Middle frontal gyrus (tissue), 1 donor: ENCODE measurements around the gene BCO2.

Source experiments
- DNase-seq: peaks from one replicate; pipeline ENCODE4 v3.0.0-alpha.2; 2015; ENCODE audit warnings: low spot score; ENCODE audit errors: extremely low spot score

The BCO2 gene

DNA sequence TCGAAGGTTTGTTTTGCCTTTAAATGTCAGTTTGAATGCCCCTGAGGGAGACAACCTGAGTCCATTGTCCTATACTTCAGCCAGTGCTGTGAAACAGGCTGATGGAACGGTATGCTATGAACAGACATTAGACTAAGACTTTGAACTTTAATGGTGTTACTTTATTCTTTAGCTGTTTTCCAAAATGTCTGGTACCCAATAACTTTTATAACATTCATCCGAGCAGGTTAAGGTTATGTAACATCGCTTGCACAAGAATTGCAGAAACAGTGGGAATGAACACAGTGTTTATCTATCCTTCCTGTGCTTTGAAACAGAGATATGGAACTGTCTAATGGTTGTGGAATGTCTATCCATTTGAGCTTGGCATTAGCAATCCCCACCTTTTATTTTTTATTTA lies 38.4 kb downstream of the BCO2 start:
- no peak for DNase-seq

DNA sequence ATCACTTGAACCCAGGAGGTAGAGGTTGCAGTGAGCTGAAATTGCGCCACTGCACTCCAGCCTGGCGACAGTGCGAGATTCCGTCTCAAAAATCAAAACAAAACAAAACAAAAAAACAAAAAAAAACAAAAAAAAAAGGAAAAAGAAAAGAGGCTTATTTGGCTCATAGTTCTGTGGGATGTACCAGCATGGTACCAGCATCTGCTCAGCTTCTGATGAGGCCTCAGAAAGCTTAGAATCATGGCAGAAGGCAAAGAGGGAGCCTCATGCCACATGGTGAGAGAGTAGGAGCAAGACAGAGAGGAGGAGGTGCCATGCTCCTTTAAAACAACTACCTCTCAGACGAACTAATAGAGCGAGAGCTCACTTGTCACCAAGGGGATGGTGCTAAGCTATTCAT lies 40.3 kb downstream of the BCO2 start:
- DNase-seq: no peak

DNA sequence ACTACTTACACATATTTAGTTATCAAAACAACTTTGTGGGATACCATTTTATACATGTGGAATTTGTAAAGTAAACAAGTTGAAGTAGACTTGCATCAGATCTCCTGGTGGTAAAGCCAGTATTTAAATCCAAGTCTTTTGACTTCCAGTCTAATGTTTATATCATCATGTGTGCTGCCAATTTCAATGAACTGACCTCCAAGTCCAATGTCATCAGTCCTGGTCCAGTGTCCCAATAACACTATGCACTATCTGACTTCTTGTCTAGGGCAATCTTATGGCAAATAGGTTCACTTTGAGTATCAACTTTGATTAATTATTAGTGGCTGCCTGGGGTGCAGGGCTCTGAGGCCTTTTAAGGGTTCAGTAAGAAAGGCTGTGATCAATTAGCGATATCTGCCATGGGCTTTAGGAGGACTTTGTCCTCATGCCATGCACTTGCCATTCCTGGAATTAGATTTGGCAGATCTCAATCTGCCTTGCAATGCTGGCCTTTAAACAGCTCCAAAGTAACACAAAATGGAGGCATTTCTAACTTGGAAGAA lies 41.3 kb downstream of the BCO2 start:
- no peak for DNase-seq

DNA sequence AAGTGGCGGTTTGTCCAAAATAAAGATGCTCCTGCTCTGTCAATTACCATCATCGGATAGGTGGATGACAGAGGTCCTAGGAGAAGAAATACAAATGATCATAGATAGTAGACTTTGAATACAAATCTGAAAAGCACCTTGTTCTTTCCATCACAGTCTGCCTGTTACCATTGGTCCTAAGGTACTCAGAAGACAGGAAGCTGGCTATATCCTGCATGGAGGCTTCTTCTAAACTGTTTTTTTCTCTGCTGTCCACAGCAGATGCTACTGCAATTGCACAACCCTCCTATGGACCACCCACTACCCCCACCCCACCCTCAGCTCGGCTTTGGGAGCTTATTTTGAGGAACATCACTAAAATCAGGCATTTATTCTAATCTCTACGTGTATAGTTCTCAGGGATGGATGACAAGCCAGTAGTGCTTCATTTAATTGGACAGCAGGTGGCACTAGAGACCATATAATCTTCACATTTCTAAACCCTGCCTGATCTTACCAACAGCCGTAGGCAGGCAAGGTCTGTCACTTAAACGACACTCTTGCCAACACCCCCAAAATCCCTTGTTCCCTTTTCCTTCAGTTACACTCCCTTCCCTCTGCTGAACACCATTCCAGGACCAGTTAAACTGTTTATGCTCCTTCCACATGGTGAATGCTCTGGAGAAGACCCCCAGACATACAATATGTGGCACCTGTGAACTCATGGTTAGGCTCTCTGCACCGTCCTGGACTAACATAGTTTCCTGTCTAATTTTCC lies 44.3 kb downstream of the BCO2 start:
- DNase-seq: peak; percentile 73

DNA sequence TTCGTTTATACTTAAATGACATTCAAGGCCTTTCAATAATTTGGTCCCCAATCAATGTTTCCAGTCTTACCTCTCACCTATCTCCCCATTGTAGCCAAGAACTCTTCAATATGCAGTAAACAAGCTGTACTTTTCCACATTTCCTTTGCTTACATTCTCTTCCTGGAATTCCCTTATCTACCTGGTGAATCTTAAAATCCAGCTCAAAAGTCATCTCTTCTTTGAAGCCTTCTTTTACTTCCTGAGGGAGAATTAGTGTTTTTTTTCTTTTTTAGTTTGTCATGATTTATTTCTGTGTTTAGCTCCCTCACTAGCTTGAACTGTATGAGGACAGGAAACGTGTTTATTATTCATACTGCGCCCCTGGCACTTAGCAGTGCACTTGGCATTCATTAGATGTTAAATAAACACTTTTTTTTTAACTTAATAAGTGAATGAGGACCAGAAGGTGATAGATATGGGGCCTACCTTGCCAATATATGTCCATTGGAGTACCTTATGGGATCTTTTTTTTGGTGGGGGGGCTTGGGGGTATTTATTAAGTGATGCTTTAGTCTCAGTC lies 46.0 kb downstream of the BCO2 start:
- no peak for DNase-seq

DNA sequence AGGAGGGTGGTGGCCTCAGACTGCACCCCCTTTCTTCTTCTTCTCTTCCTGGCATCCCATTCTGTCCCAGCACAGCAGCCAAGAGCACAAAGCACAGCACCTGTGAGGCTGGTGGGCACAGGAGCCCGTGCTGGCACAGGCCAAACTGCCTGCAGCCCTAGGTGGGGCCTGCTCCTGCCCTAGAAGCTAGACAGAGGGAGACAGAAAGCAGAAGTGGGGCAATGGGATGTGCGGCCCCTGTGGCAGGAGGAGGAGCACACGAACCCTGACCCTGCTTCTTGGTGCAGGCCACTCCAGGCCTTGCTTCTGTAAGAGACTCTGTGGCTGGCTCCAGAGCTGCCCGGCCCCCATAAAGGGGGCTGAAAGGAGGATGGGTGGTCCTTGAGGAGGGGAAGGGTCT lies 47.0 kb downstream of the BCO2 start:
- DNase-seq: no peak

DNA sequence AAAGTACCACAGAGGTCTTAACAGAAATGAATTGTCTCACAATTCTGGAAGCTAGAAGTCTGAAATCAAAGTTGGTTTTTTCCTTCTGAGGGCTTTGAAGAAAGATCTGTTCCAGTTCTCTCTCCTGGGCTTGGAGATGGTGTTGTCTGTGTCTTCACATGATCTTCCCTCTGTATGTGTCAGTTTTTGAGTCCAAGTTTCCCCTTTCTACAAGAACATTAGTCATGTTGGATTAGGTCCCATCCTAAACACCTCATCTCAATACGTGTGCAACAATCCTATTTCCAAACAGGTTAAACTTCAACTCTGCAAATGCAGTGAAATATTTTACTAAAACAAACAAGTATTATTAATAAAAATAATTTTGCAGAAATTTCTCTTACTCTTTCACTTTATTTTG lies 47.8 kb downstream of the BCO2 start:
- no peak for DNase-seq

DNA sequence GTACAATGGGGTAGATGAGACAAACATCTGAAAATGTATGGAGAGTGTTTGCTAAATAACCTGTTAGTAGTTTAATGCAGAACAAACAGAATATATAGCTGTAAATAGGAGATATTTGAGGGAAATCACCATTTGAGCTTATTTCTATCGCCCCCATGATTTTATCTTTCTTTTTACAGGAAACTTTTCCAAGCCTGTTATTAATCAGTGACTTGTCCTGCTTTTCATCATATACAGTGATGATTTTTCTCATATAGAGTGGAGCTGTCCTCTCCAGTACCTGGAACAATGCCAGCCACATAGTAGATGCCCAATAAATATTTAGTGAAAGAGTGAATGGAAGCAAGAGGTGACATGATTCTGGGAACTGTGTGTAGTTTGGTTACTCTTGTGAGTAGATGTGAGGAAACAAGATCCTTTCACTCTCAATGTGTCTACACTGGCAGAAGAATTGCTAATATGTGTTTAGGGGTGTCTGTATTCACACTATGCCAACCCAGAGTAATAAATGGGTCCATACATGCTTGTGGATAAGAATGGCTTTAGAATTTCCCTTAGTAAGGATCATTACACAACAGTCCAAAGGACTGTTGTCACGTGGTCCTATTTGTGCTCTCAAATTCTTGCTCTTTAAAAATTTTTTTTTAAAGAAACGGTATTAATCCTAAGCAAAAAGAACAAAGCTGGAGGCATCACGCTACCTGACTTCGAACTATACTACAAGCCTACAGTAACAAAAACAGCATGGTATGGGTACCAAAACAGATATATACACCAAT lies 48.6 kb downstream of the BCO2 start:
- DNase-seq: no peak

DNA sequence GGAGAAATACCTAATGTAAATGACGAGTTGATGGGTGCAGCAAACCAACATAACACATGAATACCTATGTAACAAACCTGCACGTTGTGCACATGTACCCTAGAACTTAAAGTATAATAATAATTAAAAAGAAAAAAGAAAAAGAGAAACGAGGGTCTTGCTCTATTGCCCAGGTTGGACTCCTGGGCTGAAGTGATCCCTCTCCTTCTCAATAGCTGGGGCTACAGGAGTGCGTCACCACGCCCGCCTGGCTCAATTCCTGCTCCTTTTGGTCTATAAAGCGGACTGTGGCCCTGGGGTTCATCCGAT lies 50.4 kb downstream of the BCO2 start:
- DNase-seq: no peak

DNA sequence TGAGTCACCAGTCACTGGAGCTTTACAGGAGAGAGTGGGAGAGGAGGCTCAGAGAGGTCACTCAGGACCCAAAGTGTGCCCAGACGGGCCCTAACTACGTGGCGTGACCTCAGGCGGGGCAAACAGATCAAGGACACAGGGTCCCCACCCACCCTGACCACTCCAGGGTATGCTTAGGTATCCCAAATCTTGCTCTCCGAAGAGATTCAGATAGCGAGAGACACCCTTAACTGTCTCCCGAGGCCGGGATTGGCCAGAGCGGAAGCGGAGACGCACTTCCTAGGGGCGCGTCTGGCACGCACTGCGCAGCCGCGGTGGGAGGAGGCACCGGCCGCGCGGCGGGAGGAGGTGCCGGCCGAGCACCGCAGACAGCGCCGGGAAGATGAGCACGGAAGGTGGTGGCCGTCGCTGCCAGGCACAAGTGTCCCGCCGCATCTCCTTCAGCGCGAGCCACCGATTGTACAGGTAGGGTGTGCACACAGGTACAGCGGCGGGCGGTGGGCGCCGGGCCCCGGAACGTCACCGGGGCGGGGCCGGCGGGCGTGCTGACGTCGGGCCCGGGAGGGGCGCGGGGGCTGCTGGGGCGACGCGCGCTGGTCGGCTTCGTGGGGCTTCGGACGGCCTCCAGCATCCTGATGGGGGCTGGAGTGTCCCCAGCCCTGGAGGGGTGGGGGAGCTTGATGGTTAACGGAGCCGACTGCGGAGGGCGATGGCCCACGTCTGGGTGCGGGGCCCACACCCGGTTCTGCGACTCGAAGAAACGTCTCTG lies 50.9 kb downstream of the BCO2 start, which contains the start of gene PTS:
Gene PTS, plus strand, starts transcription at position 367 of the 769 bp plus-strand sequence. Its CDS starts 16 bp downstream, at position 383.
- DNase-seq: peak; percentile 87

DNA sequence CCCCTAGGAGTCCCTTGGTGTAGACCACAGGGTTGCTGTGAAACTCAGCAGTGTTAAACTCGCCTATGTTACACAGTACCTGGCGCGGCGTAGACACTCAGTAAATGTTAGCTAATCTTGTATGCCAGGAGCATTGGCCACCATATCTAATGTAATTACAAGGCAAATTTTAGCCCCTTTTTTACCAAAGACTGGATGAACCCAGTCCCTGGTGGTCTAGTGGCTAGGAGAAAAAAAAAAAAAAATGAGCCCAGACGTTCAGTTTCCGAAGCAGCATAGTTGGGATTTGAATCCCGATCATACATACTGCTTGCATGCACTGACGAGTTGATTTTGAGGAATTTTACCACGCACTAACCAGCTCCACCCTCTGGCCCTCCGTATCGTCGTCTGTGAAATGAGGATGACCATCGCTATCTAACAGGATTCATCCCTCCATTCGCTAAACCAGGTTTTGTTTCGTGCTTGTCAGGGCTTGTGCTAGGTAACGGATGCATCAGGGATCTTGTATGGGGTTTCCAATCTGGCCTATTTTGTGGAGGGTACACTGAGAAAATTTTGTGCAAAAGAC lies 51.6 kb downstream of the BCO2 start:
- DNase-seq: no peak

DNA sequence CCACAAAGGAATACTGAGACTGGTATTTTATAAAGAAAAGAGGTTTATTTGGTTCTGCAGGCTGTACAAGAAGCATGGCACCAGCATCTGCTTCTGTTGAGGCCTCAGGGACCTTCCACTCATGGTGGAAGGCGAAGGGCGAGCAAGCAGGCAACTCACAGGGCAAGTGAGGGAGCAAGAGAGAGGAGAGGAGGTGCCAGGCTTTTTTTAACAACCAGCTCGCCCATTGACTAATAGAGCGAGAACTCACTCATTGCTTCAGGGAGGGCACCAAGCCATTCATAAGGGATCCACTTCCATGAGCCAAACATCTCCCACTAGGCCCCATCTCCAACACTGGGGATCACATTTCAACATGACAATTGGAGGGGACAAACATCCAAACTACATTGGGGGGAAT lies 52.2 kb downstream of the BCO2 start:
- no peak for DNase-seq

DNA sequence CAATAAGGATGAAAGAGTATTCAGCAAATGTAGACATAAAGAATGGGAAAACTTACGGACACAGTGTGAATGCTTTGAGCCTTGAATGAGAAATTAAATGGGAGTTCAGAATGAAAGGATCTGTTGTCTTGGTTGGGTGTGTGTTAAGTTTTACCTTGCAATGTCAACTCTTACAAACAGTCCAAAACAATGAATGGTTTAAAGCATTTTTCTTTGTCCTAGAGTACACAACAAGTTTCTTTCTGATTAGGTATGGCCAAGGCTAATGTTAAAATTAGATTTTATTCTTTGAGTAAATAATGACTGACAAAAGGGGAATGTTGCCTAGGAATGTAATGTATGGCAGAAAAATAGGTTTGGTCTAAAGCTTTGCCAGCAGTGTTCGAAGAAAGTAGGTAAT lies 53.4 kb downstream of the BCO2 start:
- DNase-seq: no peak

DNA sequence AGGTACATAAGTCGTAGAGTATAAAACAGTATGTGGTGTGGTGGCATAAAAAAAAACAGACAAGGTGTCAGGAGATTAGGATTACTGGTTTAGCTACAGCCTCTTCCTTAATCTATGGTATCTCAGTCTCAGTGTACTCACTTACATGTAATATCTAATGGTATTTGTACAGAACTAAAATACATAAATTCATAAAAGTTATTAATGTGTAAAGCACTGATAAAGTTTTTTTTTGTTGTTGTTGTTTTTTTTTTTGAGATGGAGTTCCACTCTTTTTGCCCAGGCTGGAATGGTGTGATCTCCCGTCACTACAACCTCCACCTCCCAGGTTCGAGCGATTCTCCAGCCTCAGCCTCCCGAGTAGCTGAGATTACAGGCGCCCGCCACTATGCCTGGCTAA lies 53.8 kb downstream of the BCO2 start:
- DNase-seq: no peak

DNA sequence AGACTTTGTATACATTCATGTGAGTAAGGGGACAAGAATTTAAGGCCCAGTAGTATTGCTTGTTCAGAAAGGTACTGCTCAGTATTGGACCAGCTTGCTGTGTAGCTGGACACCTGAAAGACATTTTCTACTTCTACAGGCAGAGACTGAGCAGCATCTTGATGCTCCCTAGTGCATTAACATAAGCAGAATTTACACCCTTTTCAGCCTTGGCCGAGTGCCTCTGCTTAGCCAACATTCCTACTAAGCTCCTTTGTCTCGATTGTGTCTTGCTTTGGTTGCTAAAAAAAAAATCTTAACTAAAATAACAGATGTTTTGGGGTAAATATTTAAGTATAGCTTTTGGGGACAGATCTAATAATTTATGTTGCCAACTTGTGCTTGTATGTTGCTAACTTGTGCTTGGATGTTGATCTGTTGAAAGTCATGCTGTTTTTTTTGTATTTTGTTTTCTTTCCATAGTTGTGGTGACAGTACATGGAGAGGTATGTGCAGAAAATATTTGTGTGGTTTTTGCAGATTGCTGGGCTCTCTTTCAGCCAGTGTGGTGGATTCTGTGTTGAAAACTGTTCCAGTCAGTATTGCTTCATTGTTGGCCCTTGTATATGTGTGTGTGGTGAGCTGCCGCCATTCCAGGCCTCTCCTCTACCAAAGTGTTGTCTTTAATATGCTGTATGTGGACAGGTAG lies 54.6 kb downstream of the BCO2 start:
- DNase-seq: no peak

DNA sequence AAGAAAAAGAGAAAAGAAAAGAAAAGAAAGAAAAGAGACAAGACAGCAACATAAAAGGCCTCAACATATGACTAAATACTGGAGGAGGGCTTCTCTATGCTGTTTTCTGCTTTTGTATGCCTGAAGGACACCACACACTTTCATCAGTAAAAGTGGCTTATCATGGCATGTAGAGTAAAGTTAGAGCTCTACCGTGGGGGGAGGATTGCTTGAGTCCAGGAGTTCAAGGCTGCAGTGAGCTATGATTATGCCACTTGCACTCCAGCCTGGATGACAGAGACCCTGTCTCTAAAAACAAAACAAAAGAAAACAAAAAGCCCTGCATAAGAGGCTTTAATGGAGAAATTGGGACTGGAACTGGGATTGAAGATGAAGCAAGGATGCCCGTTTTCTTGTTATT lies 56.6 kb downstream of the BCO2 start:
- DNase-seq: no peak

DNA sequence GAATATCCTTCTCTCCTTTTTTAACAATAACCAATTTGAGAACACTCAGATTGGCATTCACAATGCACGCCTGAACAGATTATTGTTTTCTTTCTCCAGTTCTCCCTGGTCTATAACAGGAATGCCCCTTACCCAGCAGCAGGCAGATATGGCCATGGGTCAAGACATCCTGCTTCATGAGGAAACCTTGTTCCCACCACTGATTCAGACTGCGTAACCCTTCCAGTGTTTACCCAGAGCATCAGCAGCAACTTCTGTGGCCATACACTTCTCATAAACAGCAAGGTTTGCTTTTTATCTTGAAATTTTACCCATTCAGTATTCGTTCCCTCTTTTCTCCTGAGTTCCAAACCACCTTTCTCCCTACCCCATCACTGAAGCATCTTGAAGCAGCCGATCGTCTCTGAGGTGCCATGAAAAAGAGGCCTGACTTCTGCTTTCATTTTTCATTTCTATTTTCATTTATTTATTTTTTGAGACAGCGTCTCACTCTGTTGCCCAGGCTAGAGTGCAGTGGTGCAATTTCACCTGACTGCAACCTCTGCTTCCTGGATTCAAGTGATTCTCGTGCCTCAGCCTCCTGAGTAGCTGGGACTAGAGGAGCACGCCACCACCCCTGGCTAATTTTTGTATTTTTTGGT lies 60.6 kb downstream of the BCO2 start:
- no peak for DNase-seq

DNA sequence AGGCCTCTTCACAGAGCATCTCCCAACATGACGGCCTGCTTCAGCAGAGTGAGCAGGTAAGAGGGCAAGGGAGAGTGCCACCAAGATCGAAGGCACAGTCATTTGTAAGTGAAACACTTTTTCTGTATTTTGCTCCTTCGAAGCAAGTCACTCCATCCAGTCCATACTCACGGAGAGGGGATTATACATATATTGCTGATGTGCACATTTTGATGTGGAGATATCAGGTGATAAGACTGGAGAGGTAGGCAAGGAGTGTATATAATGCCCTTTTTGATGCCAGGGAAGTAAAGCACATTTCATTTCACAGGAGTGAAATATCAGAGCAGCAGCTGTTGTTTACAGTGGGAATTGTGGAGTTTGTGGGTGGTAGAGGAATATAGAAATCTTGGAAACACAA lies 62.1 kb downstream of the BCO2 start:
- no peak for DNase-seq

DNA sequence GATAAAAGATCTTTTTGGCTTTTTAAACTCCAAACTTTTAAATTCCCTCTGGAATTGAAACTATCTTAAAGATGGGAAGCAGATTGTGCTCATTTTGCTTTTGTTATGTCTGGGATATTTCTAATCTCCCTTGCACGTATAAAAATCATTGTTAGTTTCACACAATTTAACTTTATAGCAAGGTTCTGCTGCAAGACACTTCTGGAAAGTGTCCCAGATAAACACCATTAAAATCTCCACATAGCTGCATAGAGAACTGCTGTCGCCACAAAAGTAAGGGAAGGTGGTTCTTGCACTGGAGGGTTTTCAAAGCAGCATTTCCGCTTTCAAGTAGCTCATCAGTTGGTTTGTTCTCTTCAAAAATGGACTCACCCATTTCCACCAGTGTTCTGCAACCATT lies 62.7 kb downstream of the BCO2 start:
- no peak for DNase-seq

DNA sequence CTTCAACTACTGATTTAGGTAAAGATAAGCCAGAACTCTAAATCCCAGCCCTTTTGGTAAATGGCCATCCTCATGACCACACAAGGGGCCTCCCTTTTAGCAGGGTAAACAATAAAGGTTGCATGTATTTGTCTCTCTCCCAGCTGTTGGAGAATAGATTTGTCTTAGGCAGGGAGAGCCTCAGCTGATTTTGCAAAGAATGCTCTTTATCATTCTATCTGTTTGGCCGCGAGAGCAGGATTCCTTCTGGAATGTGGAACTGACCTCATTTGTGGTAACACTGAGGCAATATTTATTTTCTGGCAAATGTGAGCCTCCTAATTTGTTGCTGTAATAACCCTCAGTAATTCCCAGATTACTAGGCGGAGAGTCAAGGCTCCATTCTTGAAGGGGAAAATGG lies 66.2 kb downstream of the BCO2 start:
- no peak for DNase-seq
